ENCODE results near the gene MAP7. TPM values are rescaled to one million over a fixed set of nuclear protein-coding genes. Genes with fewer than 3 reads are reported as not detected.

The MAP7 gene
- total RNA-seq, 1 donor from 2014 or later: 0.35 TPM

- H3K27ac Mint-ChIP-seq: no peak overlapping the region
- ATAC-seq (ENCODE audit: low read depth) (no peak), DNase-seq (no peak)
- TF ChIP-seq CTCF (IDR thresholded peaks at IDR 0.05): no peak
- H3K36me3 Mint-ChIP-seq (ENCODE audit: low read depth): no peaks in the 10 kb centered on the region
- H3K9me3 Mint-ChIP-seq: no peaks in the 10 kb centered on the region
- CTCF ChIA-PET: no interaction called here
- H3K27me3 Mint-ChIP-seq: peaks cover 10% of the 10 kb centered on the region
- intact Hi-C loops (cut with micrococcal nuclease): no loop called here
- POLR2A ChIA-PET: no interaction called here
- no peaks in the 10 kb centered on the region for H3K4me1 Mint-ChIP-seq
- no peak overlapping the region for H3K4me3 Mint-ChIP-seq
Observed at GRCh38 chr6:136539967-136540652, 10.1 kb downstream of the MAP7 start.

GRCh38 chr6:136538836-136539235 lies 11.4 kb downstream of the MAP7 start:
- no peaks in the 10 kb centered on the region for H3K36me3 Mint-ChIP-seq (ENCODE audit: low read depth)
- DNase-seq (no peak), ATAC-seq (ENCODE audit: low read depth) (no peak)
- no peaks in the 10 kb centered on the region for H3K9me3 Mint-ChIP-seq
- H3K4me3 Mint-ChIP-seq: no peak overlapping the region
- H3K27ac Mint-ChIP-seq: no peak overlapping the region
- intact Hi-C loops (cut with micrococcal nuclease): no loop called here
- no peak for TF ChIP-seq CTCF (IDR thresholded peaks at IDR 0.05)
- ChIA-PET CTCF (no interaction called here), POLR2A (interaction anchor here (0.6 kb wide), 1 partner anchor 404 kb away, joined by 5 read pairs; no protein-coding TSS in a partner anchor)
- peaks cover 2% of the 10 kb centered on the region for H3K27me3 Mint-ChIP-seq
- H3K4me1 Mint-ChIP-seq: no peaks in the 10 kb centered on the region

- H3K27ac Mint-ChIP-seq: no peak overlapping the region
- no peaks in the 10 kb centered on the region for H3K9me3 Mint-ChIP-seq
- no peak overlapping the region for H3K4me3 Mint-ChIP-seq
- TF ChIP-seq CTCF (IDR thresholded peaks at IDR 0.05): no peak
- ChIA-PET CTCF (no interaction called here), POLR2A (no interaction called here)
- no peaks in the 10 kb centered on the region for H3K4me1 Mint-ChIP-seq
- peaks cover 8% of the 10 kb centered on the region for H3K27me3 Mint-ChIP-seq
- no peak for DNase-seq
- intact Hi-C loops (cut with micrococcal nuclease): no loop called here
- no peaks in the 10 kb centered on the region for H3K36me3 Mint-ChIP-seq (ENCODE audit: low read depth)
- no peak for ATAC-seq (ENCODE audit: low read depth)
Observed at GRCh38 chr6:136535880-136536650, 14.2 kb downstream of the MAP7 start.

GRCh38 chr6:136535017-136535765 lies 15.0 kb downstream of the MAP7 start:
- POLR2A ChIA-PET: no interaction called here
- TF ChIP-seq CTCF (IDR thresholded peaks at IDR 0.05): no peak
- no peak for DNase-seq
- no peaks in the 10 kb centered on the region for H3K9me3 Mint-ChIP-seq
- H3K4me3 Mint-ChIP-seq: no peak overlapping the region
- peaks cover 8% of the 10 kb centered on the region for H3K27me3 Mint-ChIP-seq
- no peak for ATAC-seq (ENCODE audit: low read depth)
- intact Hi-C loops (cut with micrococcal nuclease): no loop called here
- no peaks in the 10 kb centered on the region for H3K4me1 Mint-ChIP-seq
- no peak overlapping the region for H3K27ac Mint-ChIP-seq
- H3K36me3 Mint-ChIP-seq (ENCODE audit: low read depth): no peaks in the 10 kb centered on the region
- CTCF ChIA-PET: no interaction called here

- H3K4me3 Mint-ChIP-seq: no peak overlapping the region
- peaks cover 11% of the 10 kb centered on the region for H3K27me3 Mint-ChIP-seq
- no peak for DNase-seq
- no peak for ATAC-seq (ENCODE audit: low read depth)
- intact Hi-C loops (cut with micrococcal nuclease): no loop called here
- no peaks in the 10 kb centered on the region for H3K9me3 Mint-ChIP-seq
- TF ChIP-seq CTCF (IDR thresholded peaks at IDR 0.05): no peak
- no peaks in the 10 kb centered on the region for H3K36me3 Mint-ChIP-seq (ENCODE audit: low read depth)
- ChIA-PET POLR2A (no interaction called here), CTCF (no interaction called here)
- H3K4me1 Mint-ChIP-seq: no peaks in the 10 kb centered on the region
- H3K27ac Mint-ChIP-seq: no peak overlapping the region
Observed at GRCh38 chr6:136534268-136534667, 16.0 kb downstream of the MAP7 start.

All from activated B cell treated with CpG ODN at 0.5 μM for 24 hours (primary cell).